Right lobe of liver (tissue), 6 donors: ENCODE results near the gene INSRR. TPM values are rescaled to one million over a fixed set of nuclear protein-coding genes. Genes with fewer than 3 reads are reported as not detected.

ENCODE experiments used
- ATAC-seq, 4 donors: fragments of 200-7000 bp; cut with Tn5 transposase; one replicate each; pipeline ENCODE4 v1.9.1; 2020; ENCODE audit warnings: mild to moderate bottlenecking in 4 of 4, moderate library complexity in 4 of 4
- DNase-seq, 3 donors: peaks; one replicate each; pipeline ENCODE4 v3.0.0-alpha.2; 2020
- H3K27ac ChIP-seq, 3 donors: fragments of 200-600 bp; one replicate each; pipeline ENCODE4 v1.8.0; 2022
- H3K27me3 ChIP-seq, 2 donors: fragments of 200-600 bp; one replicate each; pipeline ENCODE4 v1.8.0; 2022
- H3K36me3 ChIP-seq, 4 donors: fragments of 200-600 bp; sonication (generic) in 1 of 4; one replicate each; pipeline versions ENCODE4 v1.5.1 to v1.8.0; 2017 to 2022; ENCODE audit warnings: control low read depth in 1 of 4
- H3K4me1 ChIP-seq, 4 donors: fragments of 200-600 bp; sonication (generic) in 1 of 4; one replicate each; pipeline versions ENCODE4 v1.5.1 to v1.8.0; 2017 to 2022; ENCODE audit warnings: control low read depth in 1 of 4
- H3K4me3 ChIP-seq, 3 donors: fragments of 200-600 bp; one replicate each; pipeline ENCODE4 v1.8.0; 2022
- H3K9me3 ChIP-seq, 4 donors: fragments of 200-600 bp; sonication (generic) in 1 of 4; one replicate each; pipeline versions ENCODE4 v1.5.1 to v1.8.0; 2017 to 2022; ENCODE audit warnings: control low read depth in 1 of 4
- CTCF ChIP-seq, 4 donors: fragments of 200-600 bp in 3 of 4; fragments of 450-650 bp in 1 of 4; IDR thresholded peaks; one replicate each; pipeline versions ENCODE4 v1.5.1 to v1.8.0; 2016 to 2022; ENCODE audit warnings: antibody characterized with exemption in 4 of 4, mild to moderate bottlenecking in 2 of 4
- POLR2A ChIP-seq: fragments of 450-650 bp; IDR thresholded peaks from one replicate; pipeline ENCODE4 v1.6.1; 2017; ENCODE audit warnings: antibody characterized with exemption, mild to moderate bottlenecking
- WGBS: methylation state at CpG from one replicate; pipeline ENCODE4 v1.1.6; 2018; ENCODE audit warnings: low coverage, low lambda C conversion rate; ENCODE audit not compliant: insufficient coverage; ENCODE audit errors: missing lambda C conversion rate; 5-methylcytosine and 5-hydroxymethylcytosine counted together
- intact Hi-C, 2 donors: fragments of 100-400 bp; cut with DNase I; formaldehyde crosslinking; loops; one replicate each; pipeline versions ENCODE4 v1.11.2 to v1.14.1; 2022
- total RNA-seq, 6 experiments: library from RNA; depleted of rRNA in 2 of 6; stranded (reverse); fragments of >200 nt in 2 of 6; fragmentation: NEBNext Ultra II Directional in 3 of 6; extraction: Animal tissue kit (Norgen Biotek cat#: 25700) in 3 of 6; gene quantifications; one replicate each; pipeline versions ENCODE4 v1.1.0 to v1.2.4, GENCODE V29; 2016 to 2023
- donor health status: DM: no; HTN: yes; CAD: no.
- donor health status: DM: no; HTN: no; CAD: no.
- donor health status: DM: no; HTN: no; CAD: no.
- donor health status: DM: no; HTN: yes; CAD: no.
- donor health status: DM: no; HTN: yes; CAD: no.

Gene INSRR
- total RNA-seq, 6 experiments from 2014 or later, result not detected

- TF ChIP-seq CTCF (IDR thresholded peaks at IDR 0.05) (no peak), POLR2A (no peak)
- H3K27me3 ChIP-seq, result no peaks in the 10 kb centered on the region
- no peak overlapping the region for H3K4me3 ChIP-seq
- ATAC-seq (no peak), DNase-seq (no peak)
- no peak overlapping the region for H3K27ac ChIP-seq
- peaks cover 0 to 21% (median 0%) of the 10 kb centered on the region in 4 donors for H3K4me1 ChIP-seq
- WGBS, result 54% methylated on average over 4 of the region's 7 CpGs
- H3K36me3 ChIP-seq, result peaks cover 4 to 37% (median 17%) of the 10 kb centered on the region in 4 donors
- H3K9me3 ChIP-seq, result no peaks in the 10 kb centered on the region
- intact Hi-C loops, result no loop called here
Measured at GRCh38 chr1:156801409-156802121, 57.4 kb downstream of the INSRR start.

GRCh38 chr1:156797212-156797871 lies 61.6 kb downstream of the INSRR start:
- ATAC-seq (peak; percentile 56 to 78 (median 74)), DNase-seq (no peak)

GRCh38 chr1:156796340-156797097 lies 62.4 kb downstream of the INSRR start:
- peak in 3 of 4 donors; percentile 28 to 77 (median 46) for ATAC-seq

More at GRCh38 chr1:156797212-156797871, 61.6 kb downstream of the INSRR start:
- Histone ChIP-seq H3K27ac (peak overlapping the region in 1 of 3 donors; percentile 64), H3K36me3 (peaks cover 11 to 56% (median 32%) of the 10 kb centered on the region in 4 donors), H3K27me3 (no peaks in the 10 kb centered on the region), H3K4me3 (no peak overlapping the region), H3K9me3 (no peaks in the 10 kb centered on the region), H3K4me1 (peaks cover 0 to 42% (median 0%) of the 10 kb centered on the region in 4 donors)
- no peak for TF ChIP-seq POLR2A
- TF ChIP-seq CTCF (IDR thresholded peaks at IDR 0.05), result peak; percentile 62 to 74 (median 70)
- whole genome bisulfite sequencing, result 24% methylated on average over 2 of the region's 4 CpGs
- intact Hi-C loops, result no loop called here

More at GRCh38 chr1:156796340-156797097, 62.4 kb downstream of the INSRR start:
- TF ChIP-seq CTCF (IDR thresholded peaks at IDR 0.05) (no peak), POLR2A (no peak)
- H3K27ac ChIP-seq, result peak overlapping the region in 1 of 3 donors; percentile 64
- intact Hi-C loops, result no loop called here
- H3K36me3 ChIP-seq, result peaks cover 11 to 64% (median 36%) of the 10 kb centered on the region in 4 donors
- H3K9me3 ChIP-seq, result no peaks in the 10 kb centered on the region
- H3K27me3 ChIP-seq, result no peaks in the 10 kb centered on the region
- H3K4me3 ChIP-seq, result no peak overlapping the region
- WGBS, result 65% methylated on average over 7 of the region's 8 CpGs
- H3K4me1 ChIP-seq, result peaks cover 0 to 42% (median 0%) of the 10 kb centered on the region in 4 donors
- DNase-seq, result no peak
